A673 (cell line): ENCODE measurements around the gene SPPL3. TPM values are rescaled to one million over a fixed set of nuclear protein-coding genes. Genes with fewer than 3 reads are reported as not detected.

Experiments
- BruUV-seq: library from RNA; stranded (reverse); fragments of 400-500 nt; replicated peaks from 2 replicates; lab custom pipeline; 2021; lab: Mats Ljungman, UMichigan
- CTCF ChIA-PET: fragments of 300-600 bp; sonication (Branson Sonifier 250); formaldehyde crosslinking; loops from one replicate; lab custom pipeline; 2022; ENCODE audit warnings: antibody characterized with exemption; lab: Charles Lee
- POLR2A ChIA-PET: fragments of 300-600 bp; sonication (Branson Sonifier 250); formaldehyde crosslinking; loops from one replicate; lab custom pipeline; 2022; ENCODE audit warnings: antibody characterized with exemption; ENCODE audit not compliant: low non-redundant PET; lab: Charles Lee
- DNase-seq: peaks from one replicate; pipeline ENCODE4 v3.0.0-alpha.2; 2015; ENCODE audit warnings: low spot score
- H3K27ac ChIP-seq: fragments of 200-600 bp; sonication (generic); 2 replicates; pipeline ENCODE4 v1.5.1; 2016; ENCODE audit warnings: mixed run types, low read depth, mild to moderate bottlenecking, mixed read lengths, antibody characterized with exemption, low read length; ENCODE audit not compliant: poor library complexity, severe bottlenecking
- H3K27me3 ChIP-seq: fragments of 200-600 bp; sonication (generic); replicated peaks from 2 replicates; pipeline ENCODE4 v1.6.1; 2017; ENCODE audit warnings: mixed run types, low read depth, mild to moderate bottlenecking, mixed read lengths, antibody characterized with exemption, low read length; ENCODE audit not compliant: insufficient read depth, poor library complexity
- H3K36me3 ChIP-seq: fragments of 200-600 bp; sonication (generic); 2 replicates; pipeline ENCODE4 v1.6.1; 2016; ENCODE audit warnings: mixed run types, mild to moderate bottlenecking, mixed read lengths, antibody characterized with exemption, low read length; ENCODE audit not compliant: insufficient read depth, poor library complexity, severe bottlenecking
- H3K4me1 ChIP-seq: fragments of 200-600 bp; sonication (generic); 2 replicates; pipeline ENCODE4 v1.6.1; 2017; ENCODE audit warnings: mixed run types, mild to moderate bottlenecking, mixed read lengths, antibody characterized with exemption, low read length; ENCODE audit not compliant: insufficient read depth, poor library complexity, severe bottlenecking
- H3K4me3 ChIP-seq: fragments of 200-600 bp; sonication (generic); 2 replicates; pipeline ENCODE4 v1.5.1; 2016; ENCODE audit warnings: low read depth, mixed run types, mild to moderate bottlenecking, mixed read lengths, low read length; ENCODE audit not compliant: poor library complexity, severe bottlenecking
- H3K9me3 ChIP-seq: fragments of 200-600 bp; sonication (generic); 2 replicates; pipeline ENCODE4 v1.6.1; 2016; ENCODE audit warnings: mixed run types, low read depth, mild to moderate bottlenecking, mixed read lengths, antibody characterized with exemption, low read length; ENCODE audit not compliant: poor library complexity, severe bottlenecking
- EZH2 ChIP-seq: fragments of 200-600 bp; sonication (generic); IDR thresholded peaks from 2 replicates; pipeline ENCODE4 v1.6.1; 2017; ENCODE audit warnings: borderline replicate concordance, low read depth, mild to moderate bottlenecking, mixed read lengths, antibody characterized with exemption, low read length; ENCODE audit not compliant: poor library complexity, severe bottlenecking
- intact Hi-C: fragments of 100-400 bp; cut with micrococcal nuclease; formaldehyde crosslinking; loops from one replicate; pipeline ENCODE4 v1.10.0; 2022; ENCODE audit not compliant: unreplicated experiment
- total RNA-seq: library from RNA; stranded (reverse); gene quantifications from 2 replicates; pipeline ENCODE4 v1.2.3, GENCODE V29; 2021
- TF ChIP-seq, protein P1 (sequence below): fragments of 300-800, 200-600 bp; sonication (generic); conservative IDR thresholded peaks from 2 replicates; pipeline ENCODE4 v1.5.1; 2017; ENCODE audit warnings: low read depth, mild to moderate bottlenecking, antibody characterized with exemption, low read length, moderate library complexity, mixed read lengths

The SPPL3 gene
- total RNA-seq, 1 experiment from 2014 or later = 46.9 TPM

DNA sequence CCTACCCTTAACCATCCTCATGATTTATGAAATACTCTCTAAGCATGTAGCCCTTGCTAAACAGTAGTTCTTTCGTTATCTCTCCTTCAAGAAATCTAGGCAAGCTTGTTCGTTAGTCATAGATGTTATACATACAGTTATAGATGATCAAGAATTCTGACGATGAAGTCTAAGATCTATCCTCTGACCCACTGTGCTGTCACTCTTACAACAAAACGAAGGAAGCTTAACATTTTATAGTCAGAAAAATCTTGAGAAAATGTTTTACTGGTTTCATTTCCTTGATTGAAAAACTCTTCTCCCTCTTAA lies 68.9 kb downstream of the SPPL3 start:
- TF ChIP-seq, protein P1, sequence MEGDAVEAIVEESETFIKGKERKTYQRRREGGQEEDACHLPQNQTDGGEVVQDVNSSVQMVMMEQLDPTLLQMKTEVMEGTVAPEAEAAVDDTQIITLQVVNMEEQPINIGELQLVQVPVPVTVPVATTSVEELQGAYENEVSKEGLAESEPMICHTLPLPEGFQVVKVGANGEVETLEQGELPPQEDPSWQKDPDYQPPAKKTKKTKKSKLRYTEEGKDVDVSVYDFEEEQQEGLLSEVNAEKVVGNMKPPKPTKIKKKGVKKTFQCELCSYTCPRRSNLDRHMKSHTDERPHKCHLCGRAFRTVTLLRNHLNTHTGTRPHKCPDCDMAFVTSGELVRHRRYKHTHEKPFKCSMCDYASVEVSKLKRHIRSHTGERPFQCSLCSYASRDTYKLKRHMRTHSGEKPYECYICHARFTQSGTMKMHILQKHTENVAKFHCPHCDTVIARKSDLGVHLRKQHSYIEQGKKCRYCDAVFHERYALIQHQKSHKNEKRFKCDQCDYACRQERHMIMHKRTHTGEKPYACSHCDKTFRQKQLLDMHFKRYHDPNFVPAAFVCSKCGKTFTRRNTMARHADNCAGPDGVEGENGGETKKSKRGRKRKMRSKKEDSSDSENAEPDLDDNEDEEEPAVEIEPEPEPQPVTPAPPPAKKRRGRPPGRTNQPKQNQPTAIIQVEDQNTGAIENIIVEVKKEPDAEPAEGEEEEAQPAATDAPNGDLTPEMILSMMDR = no peak
- TF ChIP-seq EZH2 = no peak
- no peaks in the 10 kb centered on the region for H3K36me3 ChIP-seq
- no peak for DNase-seq
- peaks cover 27% of the 10 kb centered on the region for H3K4me1 ChIP-seq
- ChIA-PET POLR2A (no interaction called here), CTCF (no interaction called here)
- BruUV-seq = no TSS peak
- H3K9me3 ChIP-seq = no peaks in the 10 kb centered on the region
- no peak overlapping the region for H3K4me3 ChIP-seq
- no peak overlapping the region for H3K27ac ChIP-seq
- H3K27me3 ChIP-seq = no peaks in the 10 kb centered on the region
- intact Hi-C loops = no loop called here

DNA sequence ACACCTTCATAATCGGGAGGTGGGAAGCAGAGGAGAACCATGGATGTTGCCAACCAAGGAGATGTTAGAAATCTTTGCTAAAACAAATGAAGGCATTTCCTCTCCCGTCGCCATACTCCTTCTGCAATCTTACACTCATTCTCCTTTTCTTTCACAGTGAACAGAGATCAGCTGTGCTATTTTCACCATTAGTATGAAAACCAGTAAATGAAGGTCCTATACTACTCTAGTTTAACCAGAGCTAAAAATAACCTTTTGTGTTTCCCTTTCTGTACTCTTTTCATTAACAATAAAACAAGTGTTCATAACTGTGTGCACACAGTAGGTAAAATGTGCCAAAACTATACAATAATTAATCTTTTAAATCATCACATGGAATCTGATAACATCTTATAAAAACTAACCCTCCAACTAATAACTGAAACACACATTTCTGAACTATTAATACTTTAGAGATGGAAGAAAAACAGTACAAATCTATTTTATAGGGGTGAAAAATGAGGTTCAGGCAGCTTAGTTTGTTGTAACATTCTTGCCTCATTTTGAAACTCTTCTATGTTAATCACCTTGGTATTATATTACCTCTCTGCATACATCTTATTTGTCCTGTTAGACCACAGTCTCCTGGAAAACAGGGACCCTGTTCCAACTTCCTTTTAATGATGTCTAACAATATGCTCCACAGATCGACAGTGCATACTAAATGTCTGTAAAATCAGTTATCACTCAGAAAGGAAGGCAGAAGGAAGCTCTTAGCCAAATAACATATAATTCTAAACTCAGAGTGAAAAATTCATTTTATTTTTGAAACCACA lies 69.5 kb downstream of the SPPL3 start:
- CTCF ChIA-PET = no interaction called here
- Histone ChIP-seq H3K36me3 (no peaks in the 10 kb centered on the region), H3K4me1 (peaks cover 27% of the 10 kb centered on the region), H3K9me3 (no peaks in the 10 kb centered on the region), H3K27me3 (no peaks in the 10 kb centered on the region), H3K27ac (no peak overlapping the region), H3K4me3 (no peak overlapping the region)
- no TSS peak for BruUV-seq
- POLR2A ChIA-PET = no interaction called here
- DNase-seq = no peak
- TF ChIP-seq, protein P1 = no peak
- TF ChIP-seq EZH2 = no peak
- intact Hi-C loops = no loop called here

- no TSS peak for BruUV-seq
- no peak for DNase-seq
- TF ChIP-seq EZH2 = no peak
- TF ChIP-seq, protein P1 = no peak
- CTCF ChIA-PET = no interaction called here
- intact Hi-C loops = no loop called here
- Histone ChIP-seq H3K9me3 (no peaks in the 10 kb centered on the region), H3K4me3 (no peak overlapping the region), H3K27ac (no peak overlapping the region), H3K4me1 (peaks cover 27% of the 10 kb centered on the region), H3K27me3 (no peaks in the 10 kb centered on the region), H3K36me3 (no peaks in the 10 kb centered on the region)
- POLR2A ChIA-PET = no interaction called here
Measured at GRCh38 chr12:120833849-120834248, 70.3 kb downstream of the SPPL3 start.
